HG03025 (cell line): ENCODE measurements around the gene LRP8.

Experiments used
- ATAC-seq: cut with Tn5 transposase; IDR thresholded peaks from one replicate; pipeline ENCODE4 v1.9.1; 2021; ENCODE audit warnings: mild to moderate bottlenecking, moderate library complexity; ENCODE audit not compliant: unreplicated experiment, low FRiP score

LRP8 gene

GRCh38 chr1:53361541-53361961, 33.7 kb upstream of the LRP8 start:
- no peak for ATAC-seq

DNA sequence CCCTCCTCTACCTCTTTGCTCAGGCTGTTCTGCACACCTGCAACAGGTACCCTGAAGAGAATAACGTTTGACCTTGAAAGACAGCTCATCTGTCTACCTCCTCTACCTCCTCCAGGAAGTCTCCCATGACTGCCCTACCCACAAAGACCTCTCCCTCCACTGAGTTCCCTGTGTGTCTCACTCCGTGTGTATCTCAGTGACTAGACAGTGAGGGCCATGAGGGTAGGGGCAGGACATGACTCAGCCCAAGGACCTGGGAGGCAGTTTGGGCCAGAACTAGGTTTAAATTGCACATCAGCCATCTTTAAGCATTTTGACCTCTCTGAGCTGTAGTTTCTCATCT, 32.0 kb upstream of the LRP8 start:
- ATAC-seq, result no peak

- no peak for ATAC-seq
These were observed 31.5 kb upstream of the LRP8 start for GRCh38 chr1:53359225-53359933.

DNA sequence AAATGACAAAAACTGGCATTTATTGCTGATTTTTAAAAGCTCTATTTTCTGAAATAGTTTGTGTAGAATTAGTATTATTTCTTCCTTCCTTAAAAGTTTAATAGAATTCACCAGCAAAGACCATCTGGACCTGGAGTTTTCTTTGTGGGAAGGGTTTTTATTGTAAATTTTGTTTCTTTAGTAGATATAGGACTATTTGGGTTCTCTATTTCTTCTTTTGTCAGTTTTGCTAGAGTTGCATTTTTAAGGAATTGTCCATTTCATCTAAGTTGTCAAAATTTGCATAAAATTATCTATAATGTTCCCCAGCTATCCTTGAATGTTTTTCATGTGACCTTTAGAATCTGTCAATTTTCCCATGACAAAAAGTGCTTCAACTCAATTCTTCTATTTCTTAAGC, 28.8 kb upstream of the LRP8 start:
- ATAC-seq, result no peak

DNA sequence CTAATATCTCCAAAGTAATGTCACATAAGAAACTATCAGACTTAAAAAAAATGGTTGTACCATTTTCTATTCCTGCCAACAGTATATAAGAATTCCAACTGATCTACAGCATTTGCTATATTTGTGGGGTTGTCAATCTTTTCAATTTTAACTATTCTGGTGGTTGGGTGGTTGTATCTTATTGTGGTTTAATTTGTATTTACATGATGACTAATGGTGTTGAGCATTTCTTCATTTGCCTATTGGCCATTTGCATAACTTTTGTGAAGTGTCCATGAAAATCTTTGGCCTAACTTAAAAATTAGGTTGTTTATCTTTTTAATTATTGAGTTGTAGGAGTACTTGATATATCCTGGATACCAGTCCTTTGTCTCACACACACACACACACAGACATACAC, 26.2 kb upstream of the LRP8 start:
- no peak for ATAC-seq

DNA sequence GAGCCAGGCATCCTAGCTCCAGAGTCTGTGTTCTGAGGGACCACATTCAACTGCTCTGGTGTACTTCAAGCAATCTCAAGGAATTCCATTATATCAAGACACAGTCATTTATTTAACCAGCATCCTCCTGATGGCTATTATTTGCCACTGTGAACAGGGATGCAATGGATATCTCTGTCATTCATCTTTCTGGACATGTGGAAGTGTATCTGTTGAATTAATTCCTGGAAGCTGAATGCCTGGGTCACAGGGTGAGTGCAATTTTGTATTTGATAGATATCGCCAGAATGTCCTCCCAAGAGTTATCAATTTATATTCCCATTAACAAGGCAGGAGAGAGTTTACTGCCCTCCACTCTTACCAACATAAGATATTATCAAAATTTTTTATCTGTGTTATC, 24.7 kb upstream of the LRP8 start:
- ATAC-seq, result no peak

- ATAC-seq, result no peak
These were observed 23.2 kb upstream of the LRP8 start for GRCh38 chr1:53350853-53351767.

DNA sequence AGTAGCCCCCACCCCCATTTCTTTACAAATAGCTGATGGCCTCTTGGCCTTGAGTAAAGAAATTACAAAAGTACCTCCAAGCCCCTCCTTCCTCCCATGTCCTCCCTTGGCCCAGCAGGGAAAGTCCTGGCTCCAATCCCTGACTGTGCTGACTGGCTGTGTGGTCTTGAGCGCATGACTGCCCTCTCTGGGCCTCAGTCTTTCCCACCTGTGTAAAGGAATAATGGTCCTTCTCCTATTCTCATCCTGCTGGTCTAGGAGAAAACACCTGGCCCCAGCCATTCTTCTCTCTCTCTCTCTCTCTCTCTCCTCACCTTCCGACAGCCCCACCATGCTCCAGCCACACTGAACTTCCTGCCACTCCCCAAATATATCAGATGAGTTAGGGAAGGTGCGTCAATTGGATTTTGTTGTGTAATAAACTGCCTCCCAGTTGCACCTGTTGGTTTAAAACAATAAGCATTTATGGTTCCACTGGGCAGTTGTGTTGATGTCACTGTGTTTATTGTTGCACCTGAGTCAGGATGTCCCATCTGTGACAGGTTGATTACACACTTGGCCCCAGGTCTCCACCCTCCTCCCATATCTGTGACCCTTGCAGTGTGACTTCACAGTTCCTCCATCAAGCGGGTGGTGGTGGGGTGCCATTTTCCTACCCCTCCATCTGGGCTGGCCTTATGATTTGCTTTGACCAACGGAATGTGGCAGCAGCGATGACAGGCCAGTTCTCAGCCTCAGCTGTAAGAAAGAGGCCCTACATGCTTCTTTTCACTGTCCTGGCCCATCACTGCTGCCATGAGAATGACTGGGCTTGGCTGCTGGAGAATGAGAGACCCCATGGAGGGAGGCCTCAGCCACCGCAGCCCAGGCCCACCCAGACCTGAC, 22.3 kb upstream of the LRP8 start:
- no peak for ATAC-seq

DNA sequence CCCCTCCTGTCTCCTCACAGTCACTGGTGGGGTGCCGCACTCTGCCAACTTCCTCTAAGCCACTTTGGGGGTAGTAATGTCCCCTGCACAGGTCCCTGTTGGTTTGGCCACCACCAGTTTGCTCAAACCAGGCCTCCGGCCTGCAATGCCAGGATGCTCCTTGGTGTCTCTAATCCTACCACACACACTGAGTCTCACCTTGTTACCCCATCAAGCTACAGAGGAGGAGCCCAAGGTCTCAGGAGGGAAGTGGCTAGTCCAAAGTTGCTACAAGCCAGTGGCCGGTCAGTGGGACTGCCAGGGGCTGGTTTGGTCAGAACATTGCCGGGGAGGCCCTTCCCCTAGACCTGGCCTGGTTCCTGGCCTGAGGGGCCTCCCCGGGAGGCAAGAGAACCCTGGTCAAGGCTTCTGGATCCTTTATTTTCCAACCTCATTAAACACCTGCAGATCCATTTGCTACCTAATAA, 21.5 kb upstream of the LRP8 start:
- no peak for ATAC-seq

- no peak for ATAC-seq
These were observed 20.9 kb upstream of the LRP8 start for GRCh38 chr1:53348486-53349368.

- no peak for ATAC-seq
These were observed 18.9 kb upstream of the LRP8 start for GRCh38 chr1:53346814-53347176.

GRCh38 chr1:53345996-53346813, 18.3 kb upstream of the LRP8 start:
- no peak for ATAC-seq

DNA sequence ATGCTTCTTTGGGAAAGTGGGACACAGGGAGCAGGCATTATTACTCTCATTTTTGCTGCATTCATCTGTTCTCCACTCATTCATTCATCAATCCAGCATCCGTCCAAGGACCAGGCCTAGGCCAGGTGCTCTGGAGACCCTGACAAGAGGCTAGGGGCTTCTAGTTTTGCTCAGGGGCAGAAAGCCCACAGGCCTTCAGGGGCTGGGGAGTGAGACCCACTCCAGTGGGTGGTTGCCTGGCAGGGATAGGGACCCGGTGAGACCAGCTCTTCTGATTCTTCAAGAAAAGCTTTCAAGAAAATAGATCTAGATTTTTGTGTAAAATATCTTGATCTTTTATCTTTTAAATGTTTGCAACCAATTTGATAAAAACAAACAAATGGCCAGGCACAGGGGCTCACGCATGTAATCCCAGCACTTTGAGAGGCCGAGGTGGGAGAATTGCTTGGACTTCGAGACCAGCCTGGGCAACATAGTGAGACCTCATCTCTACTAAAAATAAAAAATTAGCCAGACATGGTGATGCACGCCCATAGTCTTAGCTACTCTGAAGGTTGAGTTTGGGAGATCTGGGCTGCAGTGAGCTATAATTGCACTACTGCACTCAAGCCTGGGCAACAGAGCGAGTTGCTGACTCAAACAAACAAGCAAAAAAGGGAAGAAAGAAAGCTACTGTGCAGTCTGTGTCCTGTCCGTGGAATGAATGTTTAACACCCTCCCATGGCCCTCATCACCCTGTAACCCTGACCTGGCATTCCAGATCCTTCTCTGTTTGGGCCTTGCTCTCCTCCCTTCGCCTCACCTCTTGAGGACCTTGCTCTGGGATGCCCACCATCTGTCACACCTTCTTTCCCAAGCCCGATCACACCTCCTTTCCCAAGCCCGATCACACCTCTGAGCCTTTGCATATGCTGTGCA, 17.3 kb upstream of the LRP8 start:
- peak; percentile 82 for ATAC-seq

GRCh38 chr1:53343831-53344668, 16.2 kb upstream of the LRP8 start:
- ATAC-seq, result no peak

DNA sequence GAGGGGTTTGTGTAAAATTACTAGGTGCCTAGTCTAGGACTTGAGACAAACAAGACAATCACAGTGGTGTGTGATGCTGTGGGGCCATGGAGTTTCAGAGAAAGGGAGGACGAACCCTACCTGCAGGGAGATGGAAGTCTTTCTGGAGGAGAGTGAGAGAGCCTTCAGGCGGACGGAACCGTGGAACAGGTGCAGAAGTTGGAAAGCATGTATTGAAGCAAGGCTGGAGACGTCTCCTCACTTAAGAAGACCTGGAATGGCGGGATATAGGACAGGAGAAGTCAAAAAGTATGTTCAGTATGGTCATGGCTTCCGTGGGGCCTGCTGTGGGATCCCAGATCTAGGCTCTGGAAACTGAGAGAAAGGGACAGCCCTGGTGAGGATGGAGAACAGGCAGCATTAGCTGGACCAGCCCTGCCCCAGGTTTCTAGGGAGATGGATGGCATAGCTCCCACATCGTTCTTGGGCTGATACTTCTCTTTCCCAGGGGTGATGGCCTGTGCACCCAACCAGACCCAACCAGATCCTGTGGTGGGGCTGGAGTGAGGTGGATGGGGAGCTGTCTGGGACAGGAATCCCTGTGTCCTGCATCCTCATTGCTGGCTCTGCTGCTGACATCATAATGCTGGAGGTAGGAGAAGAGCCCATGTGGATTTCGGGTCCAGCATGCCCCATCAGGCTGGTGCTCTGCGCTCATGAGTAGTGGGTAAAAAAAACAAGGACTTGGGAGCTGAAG, 15.0 kb upstream of the LRP8 start:
- ATAC-seq, result no peak

DNA sequence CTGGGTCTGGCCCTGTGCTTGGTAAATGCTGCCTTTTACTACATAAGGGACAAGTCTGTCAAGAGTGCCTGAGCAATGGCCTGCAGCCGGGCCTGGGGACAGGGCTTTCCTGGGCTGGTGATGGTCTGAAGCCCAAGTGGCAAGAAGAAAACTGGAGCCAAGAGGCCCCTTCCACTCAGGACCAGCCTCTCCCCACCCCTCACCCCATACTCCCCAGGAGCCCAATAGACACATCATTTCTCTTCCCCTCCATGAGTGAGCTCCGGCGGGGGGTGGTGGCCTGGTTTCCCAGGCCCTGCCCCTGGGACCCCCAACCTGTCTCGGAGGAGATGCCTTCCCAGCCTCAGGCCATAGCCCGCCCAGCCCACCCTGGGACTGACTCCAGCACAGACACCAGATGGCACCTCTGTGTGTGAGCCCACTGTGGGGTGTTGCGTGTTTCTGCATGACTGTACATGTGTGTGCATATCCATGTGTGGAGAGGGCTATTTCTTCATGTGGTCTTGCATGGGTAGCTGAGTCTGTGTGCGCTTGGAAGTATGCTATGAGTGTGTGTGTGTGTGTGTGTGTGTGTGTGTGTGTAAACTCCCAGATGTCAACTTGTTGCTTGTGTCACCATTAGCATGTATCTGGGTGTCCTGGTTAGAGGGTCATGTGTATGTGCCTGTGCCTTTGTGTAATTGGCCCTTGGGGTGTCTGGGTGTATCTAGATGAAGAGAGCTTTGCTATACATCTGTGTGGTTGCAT, 14.3 kb upstream of the LRP8 start:
- ATAC-seq, result no peak
